H9 (cell line): ENCODE data around the gene CABLES1. TPM values are rescaled to one million over a fixed set of nuclear protein-coding genes. Genes with fewer than 3 reads are reported as not detected.
A peak's percentile ranks its signal among the peaks of the same experiment; 100 is the strongest.

Source experiments
- DNase-seq: peaks from one replicate; pipeline ENCODE4 v3.0.0-alpha.2; 2017
- H2AFZ ChIP-seq: one replicate; pipeline ENCODE4 v1.6.1; 2013; ENCODE audit warnings: mild to moderate bottlenecking, low read length, control low read depth, moderate library complexity
- H2AK5ac ChIP-seq: 2 replicates; pipeline ENCODE4 v1.6.1; 2013; ENCODE audit warnings: low read length, control low read depth, mixed read lengths; ENCODE audit not compliant: insufficient read length
- H2BK120ac ChIP-seq: one replicate; pipeline ENCODE4 v1.6.1; 2013; ENCODE audit warnings: low read depth, mild to moderate bottlenecking, low read length, control low read depth, inconsistent platforms; ENCODE audit not compliant: poor library complexity, severe bottlenecking
- H2BK12ac ChIP-seq: 2 replicates; pipeline ENCODE4 v1.6.1; 2013; ENCODE audit warnings: low read length, control low read depth, mixed read lengths, low read depth; ENCODE audit not compliant: insufficient read length
- H2BK15ac ChIP-seq: 2 replicates; pipeline ENCODE4 v1.6.1; 2013; ENCODE audit warnings: low read depth, low read length, control low read depth
- H2BK20ac ChIP-seq: one replicate; pipeline ENCODE4 v1.6.1; 2013; ENCODE audit warnings: low read depth, mild to moderate bottlenecking, low read length, control low read depth, inconsistent platforms; ENCODE audit not compliant: poor library complexity, severe bottlenecking
- H2BK5ac ChIP-seq: 2 replicates; pipeline ENCODE4 v1.6.1; 2013; ENCODE audit warnings: low read length, control low read depth, mixed read lengths; ENCODE audit not compliant: insufficient read length
- H3K14ac ChIP-seq: 2 replicates; pipeline ENCODE4 v1.6.1; 2013; ENCODE audit warnings: low read length, control low read depth; ENCODE audit not compliant: insufficient read depth
- H3K18ac ChIP-seq: 2 replicates; pipeline ENCODE4 v1.6.1; 2013; ENCODE audit warnings: low read depth, mild to moderate bottlenecking, mixed read lengths, low read length, control low read depth; ENCODE audit not compliant: insufficient read length
- H3K23ac ChIP-seq: 2 replicates; pipeline ENCODE4 v1.6.1; 2013; ENCODE audit warnings: low read length, control low read depth, mixed read lengths, low read depth; ENCODE audit not compliant: insufficient read length
- H3K23me2 ChIP-seq: 2 replicates; pipeline ENCODE4 v1.6.1; 2013; ENCODE audit warnings: low read depth, mild to moderate bottlenecking, mixed read lengths, low read length, control low read depth; ENCODE audit not compliant: insufficient read length, poor library complexity, severe bottlenecking
- H3K27ac ChIP-seq: 2 replicates; pipeline ENCODE4 v1.5.1; 2013; ENCODE audit warnings: low read length, control low read depth, mixed read lengths, low read depth; ENCODE audit not compliant: insufficient read length
- H3K27me3 ChIP-seq: 2 replicates; pipeline ENCODE4 v1.6.1; 2013; ENCODE audit warnings: low read length, control low read depth, inconsistent platforms; ENCODE audit not compliant: insufficient read depth
- H3K4ac ChIP-seq: 2 replicates; pipeline ENCODE4 v1.6.1; 2013; ENCODE audit warnings: low read depth, mild to moderate bottlenecking, control low read depth, inconsistent platforms, low read length, moderate library complexity
- H3K4me1 ChIP-seq: 2 replicates; pipeline ENCODE4 v1.6.1; 2013; ENCODE audit warnings: low read length, control low read depth, inconsistent platforms; ENCODE audit not compliant: insufficient read depth
- H3K4me2 ChIP-seq: 2 replicates; pipeline ENCODE4 v1.6.1; 2013; ENCODE audit warnings: low read length, control low read depth, mixed read lengths; ENCODE audit not compliant: insufficient read length, insufficient read depth
- H3K56ac ChIP-seq: 2 replicates; pipeline ENCODE4 v1.6.1; 2013; ENCODE audit warnings: low read depth, mild to moderate bottlenecking, mixed read lengths, low read length, control low read depth; ENCODE audit not compliant: insufficient read length
- H3K79me1 ChIP-seq: 2 replicates; pipeline ENCODE4 v1.6.1; 2013; ENCODE audit warnings: low read depth, mild to moderate bottlenecking, moderate library complexity, low read length, control low read depth, inconsistent platforms; ENCODE audit not compliant: insufficient read depth, poor library complexity, severe bottlenecking
- H3K79me2 ChIP-seq: 2 replicates; pipeline ENCODE4 v1.6.1; 2013; ENCODE audit warnings: low read length, control low read depth, inconsistent platforms; ENCODE audit not compliant: insufficient read depth
- H3K9ac ChIP-seq: 2 replicates; pipeline ENCODE4 v1.6.1; 2013; ENCODE audit warnings: low read length, control low read depth, mixed read lengths; ENCODE audit not compliant: insufficient read length; ENCODE audit errors: extremely low read depth
- H3K9me3 ChIP-seq: one replicate; pipeline ENCODE4 v1.6.1; 2013; ENCODE audit warnings: low read depth, low read length, inconsistent platforms; ENCODE audit not compliant: control insufficient read depth
- H3T11ph ChIP-seq: one replicate; pipeline ENCODE4 v1.6.1; 2013; ENCODE audit warnings: mild to moderate bottlenecking, low read length, control low read depth, inconsistent platforms
- H4K20me1 ChIP-seq: one replicate; pipeline ENCODE4 v1.6.1; 2013; ENCODE audit not compliant: control insufficient read depth, insufficient read length, insufficient read depth
- H4K5ac ChIP-seq: 2 replicates; pipeline ENCODE4 v1.6.1; 2013; ENCODE audit warnings: low read depth, mild to moderate bottlenecking, mixed read lengths, low read length, control low read depth; ENCODE audit not compliant: insufficient read length
- H4K8ac ChIP-seq: replicated peaks from 2 replicates; pipeline ENCODE4 v1.6.1; 2013; ENCODE audit warnings: low read length, control low read depth, mixed read lengths, low read depth; ENCODE audit not compliant: insufficient read length
- H4K91ac ChIP-seq: 2 replicates; pipeline ENCODE4 v1.6.1; 2013; ENCODE audit warnings: low read depth, mild to moderate bottlenecking, moderate library complexity, mixed read lengths, low read length, control low read depth; ENCODE audit not compliant: insufficient read length
- H3K27ac Mint-ChIP-seq, 3 experiments: 2 replicates in 2 of 3; 3 replicates in 1 of 3; pipeline ENCODE4 v1.8.0; 2020 to 2021; ENCODE audit warnings: mixed read lengths in 3 of 3, mild to moderate bottlenecking in 1 of 3, moderate library complexity in 1 of 3
- H3K27me3 Mint-ChIP-seq: 2 replicates; pipeline ENCODE4 v1.8.0; 2021; ENCODE audit warnings: low read depth, mild to moderate bottlenecking, moderate library complexity, mixed read lengths
- H3K36me3 Mint-ChIP-seq, 3 experiments: 2 replicates in 2 of 3; 3 replicates in 1 of 3; pipeline ENCODE4 v1.8.0; 2020 to 2021; ENCODE audit warnings: low read depth in 3 of 3, mixed read lengths in 3 of 3; ENCODE audit not compliant: insufficient read depth in 1 of 3
- H3K4me1 Mint-ChIP-seq, 2 experiments: 2 replicates each; pipeline ENCODE4 v1.8.0; 2020; ENCODE audit warnings: mixed read lengths in 2 of 2
- H3K4me3 Mint-ChIP-seq, 2 experiments: 2 replicates in 1 of 2; 3 replicates in 1 of 2; pipeline ENCODE4 v1.8.0; 2020 to 2021; ENCODE audit warnings: mild to moderate bottlenecking in 2 of 2, mixed read lengths in 2 of 2, moderate library complexity in 1 of 2
- H3K9me3 Mint-ChIP-seq, 2 experiments: 2 replicates in 1 of 2; 3 replicates in 1 of 2; pipeline ENCODE4 v1.8.0; 2020; ENCODE audit warnings: mild to moderate bottlenecking in 2 of 2, mixed read lengths in 2 of 2, moderate library complexity in 1 of 2
- WGBS: extraction: QIAGEN DNeasy Blood & Tissue Kit; methylation state at CpG from one replicate; pipeline ENCODE4 v1.1.7; 2013; ENCODE audit warnings: missing lambda C conversion rate, low lambda C conversion rate, mixed read lengths; ENCODE audit not compliant: insufficient read length; ENCODE audit errors: extremely low coverage; 5-methylcytosine and 5-hydroxymethylcytosine counted together
- total RNA-seq: library from RNA; stranded (reverse); gene quantifications from 2 replicates; pipeline ENCODE4 v1.2.1, GENCODE V29; 2021
- TF ChIP-seq, protein P1 (sequence below): fragments of 200-600 bp; sonication (generic); conservative IDR thresholded peaks from 3 replicates; pipeline ENCODE4 v1.8.0; 2021; ENCODE audit warnings: antibody characterized with exemption, mild to moderate bottlenecking

Gene CABLES1
- total RNA-seq, 1 experiment from 2014 or later: 27.1 TPM

DNA sequence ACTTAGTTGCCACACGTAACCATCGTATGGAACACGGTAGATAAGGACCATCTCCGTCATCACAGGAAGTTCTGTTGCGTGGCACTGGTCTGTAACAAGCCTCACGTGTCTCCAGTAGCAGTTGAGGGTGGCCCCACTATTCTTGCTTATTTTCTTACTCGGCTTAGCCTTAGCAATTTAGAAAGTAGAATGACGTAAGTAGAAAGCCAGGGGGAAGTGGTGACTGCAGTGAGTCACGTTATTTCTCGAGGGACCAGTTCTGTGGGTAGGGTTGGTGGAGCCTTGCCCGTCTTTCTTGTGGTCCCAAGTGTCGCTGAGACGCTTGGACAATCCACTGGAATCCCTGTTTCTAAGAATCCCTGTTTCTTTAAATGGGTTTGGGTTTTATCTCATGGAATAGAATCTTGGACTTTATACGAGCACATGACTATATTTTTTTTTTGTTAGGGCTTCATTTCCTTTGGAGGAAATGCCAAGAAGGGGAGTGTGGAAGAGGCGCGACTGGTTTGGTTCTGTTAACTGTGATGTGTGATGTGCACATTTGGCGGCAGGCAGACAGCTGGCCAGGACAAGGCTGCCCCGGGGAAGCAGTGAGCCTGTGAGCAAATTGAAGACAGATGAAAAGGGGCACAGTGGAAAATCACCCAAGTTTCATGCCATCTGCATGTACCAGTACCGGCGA is 96.2 kb downstream of the CABLES1 start:
- H3K18ac ChIP-seq: no peak overlapping the region
- H4K8ac ChIP-seq: no peak overlapping the region
- H3K27ac Mint-ChIP-seq: peak overlapping the region; percentile 56 to 81 (median 71); a peak in 4 of 7 replicates
- H3K23ac ChIP-seq: no peak overlapping the region
- no peak overlapping the region for H4K91ac ChIP-seq
- no peak overlapping the region; a peak in 1 of 5 replicates for H3K4me3 Mint-ChIP-seq
- no peak overlapping the region for H4K5ac ChIP-seq
- no peaks in the 10 kb centered on the region for H3K23me2 ChIP-seq
- no peak overlapping the region for H2BK20ac ChIP-seq
- peaks cover 7% of the 10 kb centered on the region; the same call in 1 of the 2 replicates for H3K4me1 ChIP-seq
- no peak overlapping the region for H2BK5ac ChIP-seq
- H3K4ac ChIP-seq: no peak overlapping the region
- H3K14ac ChIP-seq: no peak overlapping the region
- H3T11ph ChIP-seq: no peak overlapping the region
- WGBS: no CpG with 5 or more reads among the region's 20 CpGs
- H3K9me3 ChIP-seq: no peaks in the 10 kb centered on the region
- no peak for DNase-seq
- TF ChIP-seq, protein P1, sequence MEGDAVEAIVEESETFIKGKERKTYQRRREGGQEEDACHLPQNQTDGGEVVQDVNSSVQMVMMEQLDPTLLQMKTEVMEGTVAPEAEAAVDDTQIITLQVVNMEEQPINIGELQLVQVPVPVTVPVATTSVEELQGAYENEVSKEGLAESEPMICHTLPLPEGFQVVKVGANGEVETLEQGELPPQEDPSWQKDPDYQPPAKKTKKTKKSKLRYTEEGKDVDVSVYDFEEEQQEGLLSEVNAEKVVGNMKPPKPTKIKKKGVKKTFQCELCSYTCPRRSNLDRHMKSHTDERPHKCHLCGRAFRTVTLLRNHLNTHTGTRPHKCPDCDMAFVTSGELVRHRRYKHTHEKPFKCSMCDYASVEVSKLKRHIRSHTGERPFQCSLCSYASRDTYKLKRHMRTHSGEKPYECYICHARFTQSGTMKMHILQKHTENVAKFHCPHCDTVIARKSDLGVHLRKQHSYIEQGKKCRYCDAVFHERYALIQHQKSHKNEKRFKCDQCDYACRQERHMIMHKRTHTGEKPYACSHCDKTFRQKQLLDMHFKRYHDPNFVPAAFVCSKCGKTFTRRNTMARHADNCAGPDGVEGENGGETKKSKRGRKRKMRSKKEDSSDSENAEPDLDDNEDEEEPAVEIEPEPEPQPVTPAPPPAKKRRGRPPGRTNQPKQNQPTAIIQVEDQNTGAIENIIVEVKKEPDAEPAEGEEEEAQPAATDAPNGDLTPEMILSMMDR: no peak
- peaks cover 1% of the 10 kb centered on the region; the same call in 1 of the 2 replicates for H3K27me3 Mint-ChIP-seq
- no peak overlapping the region for H2BK120ac ChIP-seq
- no peaks in the 10 kb centered on the region for H3K79me2 ChIP-seq
- no peak overlapping the region for H3K27ac ChIP-seq
- no peak overlapping the region for H3K4me2 ChIP-seq
- no peak overlapping the region for H2AFZ ChIP-seq
- no peaks in the 10 kb centered on the region for H3K9me3 Mint-ChIP-seq
- no peak overlapping the region for H3K56ac ChIP-seq
- H2BK15ac ChIP-seq: no peak overlapping the region
- peaks cover 41 to 49% of the 10 kb centered on the region in 2 experiments for H3K4me1 Mint-ChIP-seq
- H4K20me1 ChIP-seq: no peaks in the 10 kb centered on the region
- no peaks in the 10 kb centered on the region for H3K27me3 ChIP-seq
- no peak overlapping the region for H3K9ac ChIP-seq
- H3K79me1 ChIP-seq: no peaks in the 10 kb centered on the region
- H3K36me3 Mint-ChIP-seq: peaks cover 13 to 51% (median 28%) of the 10 kb centered on the region in 3 experiments; a peak in 6 of 7 replicates
- H2BK12ac ChIP-seq: no peak overlapping the region
- no peak overlapping the region for H2AK5ac ChIP-seq
